HUES6 (cell line): Measurements from ENCODE around the gene NHERF2.
"Not testable (repeated sequence)": the region's sequence is repeated elsewhere in the genome, so short reads cannot be mapped to it uniquely, and the experiment has no call there.

Experiments used
- H3K27ac ChIP-seq: 2 replicates; pipeline ENCODE4 v1.7.0; 2013; ENCODE audit warnings: low read depth, mild to moderate bottlenecking, low read length, inconsistent platforms
- H3K27me3 ChIP-seq: 2 replicates; pipeline ENCODE4 v1.6.1; 2013; ENCODE audit warnings: low read length; ENCODE audit not compliant: control insufficient read depth, insufficient read depth
- H3K36me3 ChIP-seq: 2 replicates; pipeline ENCODE4 v1.6.1; 2013; ENCODE audit warnings: low read length; ENCODE audit not compliant: control insufficient read depth, insufficient read depth
- H3K4me1 ChIP-seq: 2 replicates; pipeline ENCODE4 v1.6.1; 2013; ENCODE audit warnings: low read length; ENCODE audit not compliant: control insufficient read depth, insufficient read depth
- H3K4me3 ChIP-seq: 2 replicates; pipeline ENCODE4 v1.5.1; 2013; ENCODE audit warnings: low read depth, low read length
- H3K9ac ChIP-seq: one replicate; pipeline ENCODE4 v1.6.1; 2013; ENCODE audit warnings: mild to moderate bottlenecking, low read length
- H3K9me3 ChIP-seq: 2 replicates; pipeline ENCODE4 v1.6.1; 2013; ENCODE audit warnings: low read depth, low read length; ENCODE audit not compliant: control insufficient read depth, insufficient read depth

The NHERF2 gene

DNA sequence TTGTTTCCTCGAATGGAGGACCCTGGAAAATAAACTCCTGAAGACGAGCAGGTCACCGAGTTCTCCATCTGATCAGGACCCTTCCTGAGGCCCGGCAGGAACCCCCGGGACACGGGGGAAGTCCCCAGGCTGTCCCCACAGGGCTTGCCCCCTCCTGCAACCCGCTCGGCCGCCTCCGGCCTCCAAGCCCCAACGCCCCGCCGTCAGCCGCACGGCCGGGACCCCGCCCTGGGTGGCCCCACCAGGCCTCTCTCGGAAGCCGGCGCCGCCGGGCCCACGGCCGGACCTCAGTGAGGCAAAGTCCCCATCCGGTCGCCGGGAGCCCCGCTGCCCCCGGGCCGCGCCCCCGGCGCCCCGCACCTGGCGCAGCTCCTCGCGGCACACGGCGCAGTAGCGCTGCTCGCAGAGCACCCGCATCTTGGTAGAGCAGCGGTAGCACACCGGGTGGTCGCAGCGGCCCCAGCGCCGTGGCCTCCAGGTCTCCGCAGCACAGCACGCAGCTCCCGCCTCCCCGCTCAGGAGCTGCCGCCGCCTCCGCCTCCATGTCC lies 17.5 kb upstream of the NHERF2 start:
- peaks cover 11% of the 10 kb centered on the region for H3K36me3 ChIP-seq
- no peaks in the 10 kb centered on the region for H3K27me3 ChIP-seq
- no peaks in the 10 kb centered on the region for H3K9me3 ChIP-seq
- peak overlapping the region; percentile 82; the same call in 1 of the 2 replicates for H3K27ac ChIP-seq
- H3K4me3 ChIP-seq = peak overlapping the region; percentile 76
- peak overlapping the region; percentile 87 for H3K9ac ChIP-seq
- H3K4me1 ChIP-seq = peaks cover 43% of the 10 kb centered on the region

DNA sequence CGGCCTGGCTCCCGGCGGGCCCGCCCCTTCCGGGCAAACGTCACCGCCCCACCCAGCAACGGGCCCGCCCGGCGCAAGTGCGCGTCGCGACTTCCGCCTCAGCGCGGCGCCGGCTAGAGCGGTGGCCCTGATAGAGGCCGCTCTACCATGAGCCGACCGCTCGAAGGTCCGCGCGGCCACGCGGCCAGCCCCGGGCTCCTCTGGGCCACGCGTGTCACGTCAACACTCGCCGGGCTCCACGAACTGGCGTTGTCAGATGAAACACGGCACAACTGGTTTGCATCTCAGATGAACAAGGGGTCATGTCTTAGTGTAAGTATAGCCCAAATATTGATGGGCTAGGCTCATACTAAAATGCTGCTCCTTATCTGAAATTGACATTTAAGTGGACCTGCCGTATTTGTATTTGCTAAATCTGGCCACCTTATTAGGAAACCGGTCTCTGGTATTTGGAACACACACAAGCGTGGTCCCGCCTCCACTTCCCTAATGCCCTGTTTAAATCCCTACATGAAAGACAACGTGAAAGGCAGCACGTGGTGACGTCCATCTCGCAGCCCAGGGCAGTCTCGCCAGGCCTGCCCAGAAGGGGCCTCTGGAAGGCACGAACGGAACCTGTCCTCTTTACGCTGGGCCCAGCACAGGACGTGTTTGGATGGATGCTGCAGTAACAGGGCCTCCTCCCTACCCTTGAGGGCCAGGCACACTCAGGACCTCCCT lies 16.8 kb upstream of the NHERF2 start, which contains the start of gene ZNF598:
Gene ZNF598 (minus strand): TSS at position 31 of the 720 bp plus-strand sequence.
- H3K9ac ChIP-seq = peak within 1 kb of the TSS; percentile 88
- peak within 1 kb of the TSS; percentile 82 for H3K4me3 ChIP-seq
- peaks cover 11% of the 10 kb centered on the region for H3K36me3 ChIP-seq
- H3K4me1 ChIP-seq = peaks cover 36% of the 10 kb centered on the region
- H3K27me3 ChIP-seq = no peaks in the 10 kb centered on the region
- peak within 1 kb of the TSS; percentile 82; the same call in 1 of the 2 replicates for H3K27ac ChIP-seq
- H3K9me3 ChIP-seq = no peaks in the 10 kb centered on the region

- H3K27ac ChIP-seq, H3K36me3 ChIP-seq, H3K4me3 ChIP-seq, H3K9me3 ChIP-seq, H3K9ac ChIP-seq, H3K27me3 ChIP-seq: not testable (repeated sequence)
- peaks cover 24% of the 10 kb centered on the region for H3K4me1 ChIP-seq
These were observed 15.0 kb upstream of the NHERF2 start for GRCh38 chr16:2011726-2012125.

- H3K9ac ChIP-seq = no peak overlapping the region
- H3K9me3 ChIP-seq = no peaks in the 10 kb centered on the region
- no peak overlapping the region for H3K4me3 ChIP-seq
- no peaks in the 10 kb centered on the region for H3K36me3 ChIP-seq
- H3K27me3 ChIP-seq = peaks cover 13% of the 10 kb centered on the region
- H3K27ac ChIP-seq = no peak overlapping the region
- peaks cover 11% of the 10 kb centered on the region for H3K4me1 ChIP-seq
These were observed 13.2 kb upstream of the NHERF2 start for GRCh38 chr16:2013527-2013926.

DNA sequence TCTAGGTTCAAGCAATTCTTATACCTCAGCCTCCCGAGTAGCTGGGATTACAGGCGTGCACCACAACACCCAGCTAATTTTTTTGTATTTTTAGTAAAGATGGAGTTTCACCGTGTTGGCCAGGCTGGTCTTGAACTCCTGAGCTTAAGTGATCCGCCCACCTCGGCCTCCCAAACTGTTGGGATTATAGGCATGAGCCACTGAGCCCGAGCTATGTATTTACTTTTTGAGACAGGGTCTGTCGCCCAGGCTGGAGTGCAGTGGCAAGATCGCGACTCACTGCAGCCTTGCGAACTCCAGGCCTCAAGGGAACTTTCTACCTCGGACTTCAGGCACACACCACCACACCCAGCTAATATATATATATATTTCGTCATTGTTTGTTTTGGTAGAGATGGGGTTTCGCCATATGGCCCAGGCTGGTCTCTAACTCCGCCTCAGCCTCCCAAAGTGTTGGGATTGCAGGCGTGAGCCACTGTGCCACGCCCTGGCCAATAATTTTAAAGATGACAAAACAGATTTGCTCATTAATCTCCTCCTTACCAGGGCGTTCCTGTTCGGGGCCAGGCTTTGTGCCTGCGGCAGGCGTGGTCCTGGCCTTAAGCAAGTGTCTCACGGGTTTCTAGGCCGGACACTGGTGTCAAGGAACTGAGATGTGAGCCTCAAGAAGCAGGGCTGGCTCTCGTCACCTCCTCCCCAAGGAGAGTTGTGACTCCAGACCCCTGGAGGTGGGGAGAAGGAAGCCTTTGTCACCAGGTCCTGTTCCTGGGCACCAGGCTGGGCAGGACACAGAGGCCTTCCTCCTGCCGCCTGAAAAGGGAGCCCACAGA lies 11.4 kb upstream of the NHERF2 start:
- Histone ChIP-seq H3K9ac (no peak overlapping the region), H3K4me3 (no peak overlapping the region), H3K27me3 (peaks cover 31% of the 10 kb centered on the region), H3K36me3 (no peaks in the 10 kb centered on the region), H3K4me1 (peaks cover 3% of the 10 kb centered on the region), H3K9me3 (no peaks in the 10 kb centered on the region), H3K27ac (no peak overlapping the region)

DNA sequence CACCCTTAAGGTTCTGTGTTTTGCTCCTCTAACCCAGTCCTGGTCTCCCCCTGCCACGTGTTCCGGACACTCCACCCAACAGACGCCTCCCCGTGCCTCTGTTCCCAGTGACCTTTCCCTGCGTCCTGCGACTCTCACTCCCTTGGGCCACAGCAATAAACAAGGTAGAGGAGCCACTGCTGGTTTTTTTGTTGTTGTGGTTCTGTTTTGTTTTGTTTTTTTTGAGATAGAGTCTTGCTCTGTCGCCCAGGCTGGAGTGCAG lies 10.8 kb upstream of the NHERF2 start:
- Histone ChIP-seq H3K4me1 (no peaks in the 10 kb centered on the region), H3K27ac (no peak overlapping the region), H3K27me3 (peaks cover 37% of the 10 kb centered on the region), H3K4me3 (no peak overlapping the region), H3K9me3 (no peaks in the 10 kb centered on the region), H3K9ac (no peak overlapping the region), H3K36me3 (no peaks in the 10 kb centered on the region)

- Histone ChIP-seq H3K4me1 (no peaks in the 10 kb centered on the region), H3K27ac (no peak overlapping the region), H3K27me3 (peaks cover 42% of the 10 kb centered on the region), H3K9me3 (no peaks in the 10 kb centered on the region), H3K36me3 (no peaks in the 10 kb centered on the region), H3K4me3 (no peak overlapping the region), H3K9ac (no peak overlapping the region)
These were observed 10.2 kb upstream of the NHERF2 start for GRCh38 chr16:2016407-2016922.

DNA sequence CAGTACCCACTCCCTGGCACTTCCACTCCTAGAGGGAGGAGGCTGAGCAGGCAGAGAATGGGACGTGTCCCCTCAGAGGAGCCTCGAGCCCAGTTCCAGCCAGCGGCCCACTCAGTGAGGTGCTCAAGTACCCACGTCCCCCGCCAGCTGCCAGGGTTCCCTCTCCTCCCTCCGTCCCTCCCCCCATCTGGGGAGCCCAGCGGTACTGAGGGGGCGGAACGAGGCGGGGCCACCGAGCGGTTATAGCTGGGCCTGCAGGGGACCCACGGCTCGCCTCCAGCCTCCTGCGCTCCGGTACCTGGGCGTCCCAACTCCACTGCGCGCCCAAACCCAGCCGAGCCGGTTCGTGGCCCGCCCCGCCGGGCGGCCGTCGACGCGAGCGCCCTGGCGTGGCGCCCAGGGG lies 7.2 kb upstream of the NHERF2 start, which contains the start of gene NPW:
Gene NPW (plus strand): TSS at position 268 of the 403 bp plus-strand sequence.
- H3K36me3 ChIP-seq = no peaks in the 10 kb centered on the region
- H3K9ac ChIP-seq = no peak within 1 kb of the TSS
- peak within 1 kb of the TSS; percentile 57 for H3K4me3 ChIP-seq
- no peak within 1 kb of the TSS for H3K27ac ChIP-seq
- peaks cover 53% of the 10 kb centered on the region for H3K27me3 ChIP-seq
- H3K9me3 ChIP-seq = no peaks in the 10 kb centered on the region
- H3K4me1 ChIP-seq = peaks cover 7% of the 10 kb centered on the region

- H3K4me1 ChIP-seq = peaks cover 7% of the 10 kb centered on the region
- H3K36me3 ChIP-seq = no peaks in the 10 kb centered on the region
- no peaks in the 10 kb centered on the region for H3K9me3 ChIP-seq
- H3K9ac ChIP-seq = no peak overlapping the region
- H3K27ac ChIP-seq = no peak overlapping the region
- H3K27me3 ChIP-seq = peaks cover 53% of the 10 kb centered on the region
- peak overlapping the region; percentile 57 for H3K4me3 ChIP-seq
These were observed 6.5 kb upstream of the NHERF2 start for GRCh38 chr16:2019921-2020831.

GRCh38 chr16:2022723-2023091 lies 4.0 kb upstream of the NHERF2 start:
- H3K9me3 ChIP-seq = no peaks in the 10 kb centered on the region
- peak overlapping the region; percentile 64 for H3K4me3 ChIP-seq
- H3K36me3 ChIP-seq = no peaks in the 10 kb centered on the region
- peaks cover 62% of the 10 kb centered on the region for H3K27me3 ChIP-seq
- peaks cover 17% of the 10 kb centered on the region for H3K4me1 ChIP-seq
- H3K9ac ChIP-seq = peak overlapping the region; percentile 41
- H3K27ac ChIP-seq = no peak overlapping the region
